ENCODE measurements around the gene PLS3.

The PLS3 gene

GRCh38 chrX:115579786-115580294, 18.9 kb downstream of the PLS3 start:
- DNase-seq (ENCODE audit: low read depth): no peak
- no peak for TF ChIP-seq CTCF (conservative IDR thresholded peaks at IDR 0.05; ENCODE audit: control insufficient read depth, insufficient read depth, low read depth, low read length)
- no peak overlapping the region for H3K4me3 ChIP-seq (ENCODE audit: control insufficient read depth, low read depth, low read length)

GRCh38 chrX:115581759-115582615, 21.0 kb downstream of the PLS3 start:
- no peak for TF ChIP-seq CTCF (conservative IDR thresholded peaks at IDR 0.05; ENCODE audit: control insufficient read depth, insufficient read depth, low read depth, low read length)
- no peak for DNase-seq (ENCODE audit: low read depth)
- H3K4me3 ChIP-seq (ENCODE audit: control insufficient read depth, low read depth, low read length): no peak overlapping the region

- no peak overlapping the region for H3K4me3 ChIP-seq (ENCODE audit: control insufficient read depth, low read depth, low read length)
- no peak for TF ChIP-seq CTCF (conservative IDR thresholded peaks at IDR 0.05; ENCODE audit: control insufficient read depth, insufficient read depth, low read depth, low read length)
- no peak for DNase-seq (ENCODE audit: low read depth)
Measured at GRCh38 chrX:115582616-115583495, 21.9 kb downstream of the PLS3 start.

GRCh38 chrX:115583496-115584004, 22.6 kb downstream of the PLS3 start:
- TF ChIP-seq CTCF (conservative IDR thresholded peaks at IDR 0.05; ENCODE audit: control insufficient read depth, insufficient read depth, low read depth, low read length): no peak
- DNase-seq (ENCODE audit: low read depth): peak; percentile 66
- H3K4me3 ChIP-seq (ENCODE audit: control insufficient read depth, low read depth, low read length): no peak overlapping the region

- no peak for TF ChIP-seq CTCF (conservative IDR thresholded peaks at IDR 0.05; ENCODE audit: control insufficient read depth, insufficient read depth, low read depth, low read length)
- no peak overlapping the region for H3K4me3 ChIP-seq (ENCODE audit: control insufficient read depth, low read depth, low read length)
- peak; percentile 78 for DNase-seq (ENCODE audit: low read depth)
Measured at GRCh38 chrX:115584696-115585095, 23.7 kb downstream of the PLS3 start.

- no peak for DNase-seq (ENCODE audit: low read depth)
- no peak for TF ChIP-seq CTCF (conservative IDR thresholded peaks at IDR 0.05; ENCODE audit: control insufficient read depth, insufficient read depth, low read depth, low read length)
Measured at GRCh38 chrX:115588179-115588578, 27.2 kb downstream of the PLS3 start.

More at GRCh38 chrX:115588179-115588578, 27.2 kb downstream of the PLS3 start:
- H3K4me3 ChIP-seq (ENCODE audit: control insufficient read depth, low read depth, low read length): no peak overlapping the region

Data from fibroblast of mammary gland (primary cell).